HL-60 (cell line): ENCODE results near the gene ECSCR.

Experiments used
- DNase-seq, 2 experiments: peaks; one replicate each; pipeline ENCODE4 v3.0.0-alpha.2; 2010 to 2020; ENCODE audit warnings: low read depth in 1 of 2, low spot score in 1 of 2
- H3K27ac ChIP-seq: fragments of 250-450 bp; sonication (Bioruptor Pico); replicated peaks from 2 replicates; pipeline ENCODE4 v1.5.1; 2020; ENCODE audit warnings: mild to moderate bottlenecking, moderate library complexity
- H3K27me3 ChIP-seq: fragments of 250-450 bp; sonication (Bioruptor Pico); 2 replicates; pipeline ENCODE4 v1.5.1; 2021; ENCODE audit warnings: mild to moderate bottlenecking, moderate library complexity; ENCODE audit not compliant: insufficient read depth, poor library complexity, severe bottlenecking
- H3K4me3 ChIP-seq: replicated peaks from 2 replicates; pipeline ENCODE4 v1.5.1; 2011; ENCODE audit warnings: mild to moderate bottlenecking, control low read depth, low read length; ENCODE audit not compliant: insufficient read depth
- GABPA ChIP-seq: IDR thresholded peaks from 2 replicates; pipeline ENCODE4 v1.6.1; 2012; ENCODE audit warnings: low read depth
- POLR2AphosphoS5 ChIP-seq: IDR thresholded peaks from 2 replicates; pipeline ENCODE4 v1.6.1; 2012; ENCODE audit warnings: low read depth
- SPI1 ChIP-seq: IDR thresholded peaks from 2 replicates; pipeline ENCODE4 v1.6.1; 2012; ENCODE audit warnings: low read depth, mild to moderate bottlenecking, borderline replicate concordance
- TF ChIP-seq, protein P1 (sequence below): IDR thresholded peaks from one replicate; pipeline ENCODE4 v1.5.1; 2011; ENCODE audit warnings: low read length, control low read depth, inconsistent platforms; ENCODE audit not compliant: insufficient read depth
- TF ChIP-seq, protein P2 (sequence below): IDR thresholded peaks from 2 replicates; pipeline ENCODE4 v1.6.1; 2012; ENCODE audit warnings: low read depth; ENCODE audit not compliant: insufficient replicate concordance

The ECSCR gene

DNA sequence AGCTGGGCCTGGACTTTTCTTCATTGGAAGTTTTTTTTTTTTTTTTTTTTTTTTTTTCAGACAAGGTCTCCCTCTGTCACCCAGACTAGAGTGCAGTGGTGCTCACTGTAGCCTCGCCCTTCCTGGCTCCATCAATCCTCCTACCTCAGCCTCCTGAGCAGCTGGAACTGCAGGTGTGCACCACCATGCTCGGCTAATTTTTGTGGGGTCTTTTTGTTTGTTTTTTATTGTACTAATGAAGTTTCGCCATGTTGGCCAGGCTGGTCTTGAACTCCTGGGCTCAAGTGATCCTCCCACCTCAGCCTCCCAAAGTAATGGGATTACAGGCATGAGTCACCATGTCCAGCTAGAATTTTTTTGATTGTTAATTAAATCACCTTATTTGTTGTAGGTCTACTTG, 26.9 kb downstream of the ECSCR start:
- Histone ChIP-seq H3K27me3 (no peaks in the 10 kb centered on the region), H3K27ac (no peak overlapping the region), H3K4me3 (no peak overlapping the region)
- no peak for DNase-seq
- TF ChIP-seq, protein P1, sequence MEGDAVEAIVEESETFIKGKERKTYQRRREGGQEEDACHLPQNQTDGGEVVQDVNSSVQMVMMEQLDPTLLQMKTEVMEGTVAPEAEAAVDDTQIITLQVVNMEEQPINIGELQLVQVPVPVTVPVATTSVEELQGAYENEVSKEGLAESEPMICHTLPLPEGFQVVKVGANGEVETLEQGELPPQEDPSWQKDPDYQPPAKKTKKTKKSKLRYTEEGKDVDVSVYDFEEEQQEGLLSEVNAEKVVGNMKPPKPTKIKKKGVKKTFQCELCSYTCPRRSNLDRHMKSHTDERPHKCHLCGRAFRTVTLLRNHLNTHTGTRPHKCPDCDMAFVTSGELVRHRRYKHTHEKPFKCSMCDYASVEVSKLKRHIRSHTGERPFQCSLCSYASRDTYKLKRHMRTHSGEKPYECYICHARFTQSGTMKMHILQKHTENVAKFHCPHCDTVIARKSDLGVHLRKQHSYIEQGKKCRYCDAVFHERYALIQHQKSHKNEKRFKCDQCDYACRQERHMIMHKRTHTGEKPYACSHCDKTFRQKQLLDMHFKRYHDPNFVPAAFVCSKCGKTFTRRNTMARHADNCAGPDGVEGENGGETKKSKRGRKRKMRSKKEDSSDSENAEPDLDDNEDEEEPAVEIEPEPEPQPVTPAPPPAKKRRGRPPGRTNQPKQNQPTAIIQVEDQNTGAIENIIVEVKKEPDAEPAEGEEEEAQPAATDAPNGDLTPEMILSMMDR = no peak
- TF ChIP-seq, protein P2, sequence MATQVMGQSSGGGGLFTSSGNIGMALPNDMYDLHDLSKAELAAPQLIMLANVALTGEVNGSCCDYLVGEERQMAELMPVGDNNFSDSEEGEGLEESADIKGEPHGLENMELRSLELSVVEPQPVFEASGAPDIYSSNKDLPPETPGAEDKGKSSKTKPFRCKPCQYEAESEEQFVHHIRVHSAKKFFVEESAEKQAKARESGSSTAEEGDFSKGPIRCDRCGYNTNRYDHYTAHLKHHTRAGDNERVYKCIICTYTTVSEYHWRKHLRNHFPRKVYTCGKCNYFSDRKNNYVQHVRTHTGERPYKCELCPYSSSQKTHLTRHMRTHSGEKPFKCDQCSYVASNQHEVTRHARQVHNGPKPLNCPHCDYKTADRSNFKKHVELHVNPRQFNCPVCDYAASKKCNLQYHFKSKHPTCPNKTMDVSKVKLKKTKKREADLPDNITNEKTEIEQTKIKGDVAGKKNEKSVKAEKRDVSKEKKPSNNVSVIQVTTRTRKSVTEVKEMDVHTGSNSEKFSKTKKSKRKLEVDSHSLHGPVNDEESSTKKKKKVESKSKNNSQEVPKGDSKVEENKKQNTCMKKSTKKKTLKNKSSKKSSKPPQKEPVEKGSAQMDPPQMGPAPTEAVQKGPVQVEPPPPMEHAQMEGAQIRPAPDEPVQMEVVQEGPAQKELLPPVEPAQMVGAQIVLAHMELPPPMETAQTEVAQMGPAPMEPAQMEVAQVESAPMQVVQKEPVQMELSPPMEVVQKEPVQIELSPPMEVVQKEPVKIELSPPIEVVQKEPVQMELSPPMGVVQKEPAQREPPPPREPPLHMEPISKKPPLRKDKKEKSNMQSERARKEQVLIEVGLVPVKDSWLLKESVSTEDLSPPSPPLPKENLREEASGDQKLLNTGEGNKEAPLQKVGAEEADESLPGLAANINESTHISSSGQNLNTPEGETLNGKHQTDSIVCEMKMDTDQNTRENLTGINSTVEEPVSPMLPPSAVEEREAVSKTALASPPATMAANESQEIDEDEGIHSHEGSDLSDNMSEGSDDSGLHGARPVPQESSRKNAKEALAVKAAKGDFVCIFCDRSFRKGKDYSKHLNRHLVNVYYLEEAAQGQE = no peak
- TF ChIP-seq SPI1 (no peak), GABPA (no peak)

DNA sequence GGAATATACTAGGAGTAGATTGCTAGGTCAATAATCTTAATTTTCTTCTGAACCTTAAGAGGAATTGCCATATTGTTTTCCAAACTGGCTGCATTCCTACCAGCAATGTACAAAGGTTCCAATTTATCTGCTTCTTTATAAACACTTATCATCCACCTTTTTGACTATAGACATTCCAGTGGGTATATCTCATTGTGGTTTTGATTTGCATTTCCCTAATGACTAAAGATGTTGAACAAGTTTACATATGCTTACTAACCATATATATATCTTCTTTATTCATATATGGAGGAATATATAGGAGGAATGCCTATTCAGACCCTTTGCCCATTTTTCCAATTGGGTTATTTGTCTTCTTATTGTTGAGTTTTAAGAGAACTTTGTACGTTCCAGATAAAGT, 30.8 kb downstream of the ECSCR start:
- Histone ChIP-seq H3K4me3 (no peak overlapping the region), H3K27ac (no peak overlapping the region), H3K27me3 (no peaks in the 10 kb centered on the region)
- TF ChIP-seq, protein P2 = no peak
- TF ChIP-seq GABPA (no peak), SPI1 (no peak), POLR2AphosphoS5 (no peak)
- TF ChIP-seq, protein P1 = no peak
- DNase-seq = no peak

DNA sequence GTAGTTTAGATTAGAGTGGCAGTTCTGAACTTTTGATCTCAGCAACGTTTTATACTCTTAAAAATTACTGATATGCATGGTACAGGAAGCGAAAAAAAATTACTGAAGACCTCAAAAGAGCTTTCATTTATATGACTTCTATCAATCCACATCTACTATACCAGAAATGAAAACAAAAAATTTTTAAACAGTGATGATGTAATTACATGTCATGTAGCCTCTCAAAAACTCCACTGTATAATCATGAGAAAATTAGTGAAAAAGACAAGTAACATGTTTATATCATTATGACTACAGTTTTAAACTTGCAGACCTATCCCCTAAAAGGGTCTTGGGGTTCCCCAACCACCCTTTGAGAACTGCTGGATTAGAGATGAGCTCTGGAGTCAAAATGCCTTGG, 32.5 kb downstream of the ECSCR start:
- no peak for DNase-seq
- TF ChIP-seq, protein P1 = no peak
- TF ChIP-seq, protein P2 = no peak
- no peak for TF ChIP-seq POLR2AphosphoS5
- no peak for TF ChIP-seq GABPA
- no peak for TF ChIP-seq SPI1
- no peak overlapping the region for H3K27ac ChIP-seq
- no peak overlapping the region for H3K4me3 ChIP-seq
- no peaks in the 10 kb centered on the region for H3K27me3 ChIP-seq
